ENCODE data around the gene FAM124B. TPM values are rescaled to one million over a fixed set of nuclear protein-coding genes. Genes with fewer than 3 reads are reported as not detected.

The FAM124B gene
- total RNA-seq, 2 donors from 2014 or later, result 0.37 to 0.42 TPM

DNA sequence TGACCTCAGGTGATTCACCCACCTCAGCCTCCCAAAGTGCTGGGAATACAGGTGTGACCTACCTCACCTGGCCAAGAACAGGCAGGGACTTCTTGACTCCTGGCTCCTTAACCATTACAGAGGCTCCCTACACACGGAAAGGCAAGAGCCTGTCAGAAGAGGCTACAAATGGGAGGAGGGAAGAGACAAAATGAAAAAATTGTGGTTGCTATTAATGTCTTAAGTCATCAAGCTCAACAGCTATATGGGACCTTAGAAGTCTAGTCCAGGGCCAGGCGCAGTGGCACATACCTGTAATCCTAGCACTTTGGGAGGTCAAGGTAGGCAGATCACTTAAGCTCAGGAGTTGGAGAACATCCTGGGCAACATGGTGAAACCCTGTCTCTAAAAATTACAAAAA, 11.5 kb upstream of the FAM124B start:
- Histone ChIP-seq H3K36me3 (no peaks in the 10 kb centered on the region), H3K4me1 (no peaks in the 10 kb centered on the region), H3K27ac (no peak overlapping the region), H3K9ac (ENCODE audit: low read depth in 2 of 2, low read length in 2 of 2) (no peak overlapping the region), H3K4me3 (no peak overlapping the region), H3K27me3 (no peaks in the 10 kb centered on the region), H3K9me3 (no peaks in the 10 kb centered on the region)
- intact Hi-C loops (cut with DNase I), result no loop called here
- DNase-seq, result no peak
- TF ChIP-seq CTCF (IDR thresholded peaks at IDR 0.05), result no peak

GRCh38 chr2:224412141-224413015, 10.5 kb upstream of the FAM124B start:
- TF ChIP-seq CTCF (IDR thresholded peaks at IDR 0.05), result no peak
- no peak overlapping the region for H3K9ac ChIP-seq (ENCODE audit: low read depth in 2 of 2, low read length in 2 of 2)
- no peaks in the 10 kb centered on the region for H3K4me1 ChIP-seq
- no peaks in the 10 kb centered on the region for H3K9me3 ChIP-seq
- H3K36me3 ChIP-seq, result no peaks in the 10 kb centered on the region
- no peak overlapping the region for H3K4me3 ChIP-seq
- intact Hi-C loops (cut with DNase I), result no loop called here
- no peak overlapping the region for H3K27ac ChIP-seq
- no peaks in the 10 kb centered on the region for H3K27me3 ChIP-seq
- DNase-seq, result no peak

DNA sequence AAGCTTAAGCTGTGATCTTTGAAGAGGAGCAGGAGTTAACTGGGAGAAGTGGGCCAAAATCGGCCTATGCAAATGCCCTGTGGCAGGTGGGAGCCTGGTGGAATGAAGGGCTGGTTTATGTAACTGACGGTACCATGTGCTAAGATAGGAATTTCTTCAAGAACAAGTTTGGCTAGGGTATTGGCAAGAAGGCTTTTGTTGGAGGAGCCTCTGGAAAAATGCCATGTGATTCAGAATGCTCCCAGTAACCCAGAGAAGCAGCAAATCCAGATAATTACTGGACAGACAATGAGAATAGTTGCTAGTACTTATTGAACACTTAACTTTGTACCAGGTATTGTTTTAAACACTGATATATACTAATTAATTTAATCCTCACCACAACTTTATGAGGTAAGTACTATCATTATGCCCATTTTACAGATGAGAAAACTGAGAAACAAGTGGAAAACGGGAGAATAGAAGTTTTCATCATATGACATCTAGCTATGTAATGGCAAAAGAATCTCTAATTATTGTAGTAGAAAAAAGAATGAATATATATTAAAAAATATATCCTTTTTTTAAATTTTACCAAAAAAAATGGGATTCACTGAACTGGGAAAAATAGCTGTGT, 9.1 kb upstream of the FAM124B start:
- no peak overlapping the region for H3K4me3 ChIP-seq
- no peak overlapping the region for H3K27ac ChIP-seq
- no peak for DNase-seq
- H3K4me1 ChIP-seq, result no peaks in the 10 kb centered on the region
- H3K9me3 ChIP-seq, result no peaks in the 10 kb centered on the region
- H3K36me3 ChIP-seq, result no peaks in the 10 kb centered on the region
- intact Hi-C loops (cut with DNase I), result no loop called here
- TF ChIP-seq CTCF (IDR thresholded peaks at IDR 0.05), result no peak
- no peaks in the 10 kb centered on the region for H3K27me3 ChIP-seq
- no peak overlapping the region for H3K9ac ChIP-seq (ENCODE audit: low read depth in 2 of 2, low read length in 2 of 2)

- H3K27me3 ChIP-seq, result no peaks in the 10 kb centered on the region
- no peak overlapping the region for H3K9ac ChIP-seq (ENCODE audit: low read depth in 2 of 2, low read length in 2 of 2)
- TF ChIP-seq CTCF (IDR thresholded peaks at IDR 0.05), result no peak
- intact Hi-C loops (cut with DNase I), result no loop called here
- no peak overlapping the region for H3K27ac ChIP-seq
- H3K4me1 ChIP-seq, result no peaks in the 10 kb centered on the region
- no peak for DNase-seq
- no peak overlapping the region for H3K4me3 ChIP-seq
- H3K9me3 ChIP-seq, result no peaks in the 10 kb centered on the region
- no peaks in the 10 kb centered on the region for H3K36me3 ChIP-seq
Observed at GRCh38 chr2:224408676-224409075, 6.8 kb upstream of the FAM124B start.

DNA sequence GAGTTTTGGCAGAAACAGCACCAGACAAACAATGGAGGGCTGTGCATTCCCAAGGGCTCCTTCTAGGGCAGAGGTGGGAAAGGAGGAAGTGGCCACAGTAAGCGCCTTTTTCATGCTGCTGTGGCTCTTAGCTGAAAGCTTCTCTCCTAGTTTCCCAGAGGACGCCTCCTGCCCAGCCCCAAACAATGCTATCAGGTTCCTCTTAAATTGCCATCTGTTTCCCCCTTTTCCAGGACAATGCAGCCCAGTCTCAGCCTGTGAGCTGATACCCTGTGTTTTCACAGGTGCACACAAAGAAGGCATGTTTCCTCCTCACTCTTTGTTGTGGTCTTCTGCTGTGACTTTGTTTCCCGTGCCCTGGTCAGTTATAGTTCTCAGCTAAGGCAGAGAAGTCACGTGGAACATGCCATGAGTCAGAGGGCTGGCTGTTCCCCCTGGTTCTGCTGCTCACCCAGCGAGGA, 5.4 kb upstream of the FAM124B start:
- H3K9me3 ChIP-seq, result no peaks in the 10 kb centered on the region
- H3K27me3 ChIP-seq, result no peaks in the 10 kb centered on the region
- no peak overlapping the region for H3K27ac ChIP-seq
- H3K9ac ChIP-seq (ENCODE audit: low read depth in 2 of 2, low read length in 2 of 2), result no peak overlapping the region
- no peaks in the 10 kb centered on the region for H3K4me1 ChIP-seq
- intact Hi-C loops (cut with DNase I), result no loop called here
- no peak for DNase-seq
- no peak overlapping the region for H3K4me3 ChIP-seq
- no peak for TF ChIP-seq CTCF (IDR thresholded peaks at IDR 0.05)
- H3K36me3 ChIP-seq, result no peaks in the 10 kb centered on the region

Data from colonic mucosa (tissue), 4 donors.